MCF 10A (cell line): ENCODE data around the gene PDF. TPM values are rescaled to one million over a fixed set of nuclear protein-coding genes. Genes with fewer than 3 reads are reported as not detected.

Source experiments
- BruUV-seq: library from RNA; stranded (reverse); fragments of 400-500 nt; replicated peaks from 2 replicates; lab custom pipeline; 2021; lab: Mats Ljungman, UMichigan
- CTCF ChIA-PET: fragments of 300-600 bp; sonication (Branson Sonifier 250); formaldehyde crosslinking; extraction: SDS; loops from one replicate; lab custom pipeline; 2021; ENCODE audit warnings: antibody characterized with exemption, inconsistent platforms; lab: Yijun Ruan, JAX
- POLR2A ChIA-PET: fragments of 300-600, 350-650 bp; sonication (Branson Sonifier 250); formaldehyde crosslinking; extraction: SDS; loops from one replicate; lab custom pipeline; 2020; ENCODE audit warnings: antibody characterized with exemption, inconsistent platforms; lab: Yijun Ruan, JAX
- DNase-seq: peaks from one replicate; pipeline ENCODE4 v3.0.0-alpha.2; 2018; ENCODE audit not compliant: unreplicated experiment
- H3K27ac Mint-ChIP-seq: one replicate; pipeline ENCODE4 v1.8.0; 2022; ENCODE audit warnings: mild to moderate bottlenecking, low read depth, mixed read lengths; ENCODE audit not compliant: unreplicated experiment
- H3K27me3 Mint-ChIP-seq: one replicate; pipeline ENCODE4 v1.8.0; 2022; ENCODE audit warnings: mixed read lengths; ENCODE audit not compliant: insufficient read depth, unreplicated experiment
- H3K36me3 Mint-ChIP-seq: one replicate; pipeline ENCODE4 v1.8.0; 2022; ENCODE audit warnings: mild to moderate bottlenecking, moderate library complexity, mixed read lengths; ENCODE audit not compliant: insufficient read depth, unreplicated experiment
- H3K4me1 Mint-ChIP-seq: one replicate; pipeline ENCODE4 v1.8.0; 2022; ENCODE audit warnings: mixed read lengths; ENCODE audit not compliant: insufficient read depth, unreplicated experiment
- H3K4me3 Mint-ChIP-seq: one replicate; pipeline ENCODE4 v1.8.0; 2022; ENCODE audit warnings: mild to moderate bottlenecking, moderate library complexity, mixed read lengths; ENCODE audit not compliant: unreplicated experiment
- H3K9me3 Mint-ChIP-seq: one replicate; pipeline ENCODE4 v1.8.0; 2022; ENCODE audit warnings: mixed read lengths; ENCODE audit not compliant: unreplicated experiment
- CTCF ChIP-seq: fragments of 200-600 bp; IDR thresholded peaks from one replicate; pipeline ENCODE4 v1.8.0; 2022; ENCODE audit warnings: antibody characterized with exemption, mild to moderate bottlenecking; ENCODE audit not compliant: unreplicated experiment
- intact Hi-C: fragments of 100-400 bp; cut with micrococcal nuclease; formaldehyde crosslinking; loops from 2 replicates; pipeline ENCODE4 v1.14.1; 2022
- total RNA-seq: library from RNA; stranded (reverse); gene quantifications from 2 replicates; pipeline ENCODE4 v1.2.3, GENCODE V29; 2022

PDF gene
- total RNA-seq, 1 experiment from 2014 or later: 24.8 TPM

DNA sequence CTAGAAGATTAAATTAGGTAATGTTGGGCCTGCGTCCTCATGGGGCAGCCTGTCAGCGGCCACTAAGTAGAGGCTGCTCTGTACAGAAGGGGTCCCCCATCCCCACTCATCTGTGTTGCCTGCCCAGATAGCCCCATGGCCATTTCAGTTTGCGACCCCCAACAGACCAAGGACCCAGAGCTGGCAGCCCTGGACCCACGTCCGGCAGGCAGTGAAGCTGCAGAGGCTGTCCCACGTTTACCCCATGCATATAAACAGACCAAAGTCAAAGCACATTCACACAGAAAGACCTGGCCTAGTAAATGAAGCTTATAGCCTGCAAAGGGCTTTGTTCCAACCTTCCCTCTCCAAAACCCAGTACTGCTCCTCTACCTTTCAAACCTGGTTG lies 4.6 kb downstream of the PDF start:
- H3K4me3 Mint-ChIP-seq: no peak overlapping the region
- peaks cover 87% of the 10 kb centered on the region for H3K36me3 Mint-ChIP-seq
- no peak overlapping the region for H3K27ac Mint-ChIP-seq
- no peak for DNase-seq
- TF ChIP-seq CTCF: no peak
- intact Hi-C loops: no loop called here
- H3K9me3 Mint-ChIP-seq: no peaks in the 10 kb centered on the region
- ChIA-PET CTCF (interaction anchor here (0.6 to 2.1 kb wide), 4 partner anchors 15 to 796 kb away, joined by 3 to 12 read pairs (median 4); no protein-coding TSS in a partner anchor), POLR2A (interaction anchor here (0.6 to 9.0 kb wide), 6 partner anchors 10 to 445 kb away, joined by 3 to 114 read pairs (median 4); partner anchors contain the start of genes COG8, NIP7 and VPS4A)
- no TSS peak for BruUV-seq
- peaks cover 24% of the 10 kb centered on the region for H3K4me1 Mint-ChIP-seq
- no peaks in the 10 kb centered on the region for H3K27me3 Mint-ChIP-seq

DNA sequence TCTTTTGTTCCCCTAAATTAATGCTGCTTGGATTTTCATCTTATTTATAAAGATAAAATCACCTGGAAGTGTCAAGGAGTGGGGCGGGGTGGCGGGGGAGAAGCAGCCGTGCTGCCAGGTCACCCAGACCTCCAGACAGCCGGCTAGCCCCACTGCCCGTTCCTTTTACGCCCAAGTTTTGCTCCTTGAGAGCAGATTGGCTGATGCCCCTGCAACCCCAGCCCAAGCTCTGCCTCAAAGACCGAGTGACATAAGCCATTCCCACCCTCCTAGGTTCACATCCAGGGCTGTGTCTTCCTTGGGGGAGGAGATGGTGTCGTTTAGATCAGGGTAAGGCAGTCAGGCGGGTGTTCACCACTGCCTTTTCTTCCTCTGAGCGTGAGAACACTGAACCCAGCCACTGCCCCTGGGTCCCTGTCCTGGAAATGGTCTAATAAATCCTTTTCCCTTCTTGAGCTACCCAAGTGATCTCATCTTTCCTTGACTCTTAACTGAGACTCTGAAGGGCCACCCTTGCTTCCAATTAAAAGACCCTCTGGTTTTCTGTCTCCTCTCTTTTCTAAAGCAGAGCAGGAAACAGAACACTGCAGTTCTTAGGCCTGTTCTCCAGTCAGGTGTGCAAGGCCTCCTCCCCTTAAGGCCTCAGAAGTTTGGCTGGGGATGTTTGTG lies 5.7 kb downstream of the PDF start:
- CTCF ChIA-PET: interaction anchor here (1.1 to 2.5 kb wide), 2 partner anchors 13 to 23 kb away, joined by 3 to 15 read pairs; partner anchors contain the start of gene VPS4A
- peaks cover 24% of the 10 kb centered on the region for H3K4me1 Mint-ChIP-seq
- no peak overlapping the region for H3K27ac Mint-ChIP-seq
- TF ChIP-seq CTCF: no peak
- H3K27me3 Mint-ChIP-seq: no peaks in the 10 kb centered on the region
- H3K9me3 Mint-ChIP-seq: no peaks in the 10 kb centered on the region
- intact Hi-C loops: no loop called here
- H3K4me3 Mint-ChIP-seq: no peak overlapping the region
- POLR2A ChIA-PET: interaction anchor here (0.7 to 9.0 kb wide), 3 partner anchors 15 to 446 kb away, joined by 3 to 114 read pairs (median 4); partner anchors contain the start of genes COG8 and NIP7
- peaks cover 88% of the 10 kb centered on the region for H3K36me3 Mint-ChIP-seq
- BruUV-seq: TSS peak; percentile 69
- DNase-seq: no peak

GRCh38 chr16:69324013-69324531 lies 6.3 kb downstream of the PDF start:
- peaks cover 88% of the 10 kb centered on the region for H3K36me3 Mint-ChIP-seq

More at GRCh38 chr16:69324013-69324531, 6.3 kb downstream of the PDF start:
- H3K27ac Mint-ChIP-seq: peak overlapping the region; percentile 23
- ChIA-PET CTCF (interaction anchor here (0.6 to 2.5 kb wide), 4 partner anchors 12 to 199 kb away, joined by 3 to 15 read pairs (median 4); partner anchors contain the start of gene VPS4A), POLR2A (interaction anchor here (0.7 to 1.2 kb wide), 2 partner anchors 9 to 191 kb away, joined by 3 to 4 read pairs; no protein-coding TSS in a partner anchor)
- intact Hi-C loops: no loop called here
- BruUV-seq: no TSS peak
- H3K27me3 Mint-ChIP-seq: no peaks in the 10 kb centered on the region
- no peak overlapping the region for H3K4me3 Mint-ChIP-seq
- H3K4me1 Mint-ChIP-seq: peaks cover 20% of the 10 kb centered on the region
- no peaks in the 10 kb centered on the region for H3K9me3 Mint-ChIP-seq
- TF ChIP-seq CTCF: no peak
- no peak for DNase-seq
